HG02610 (cell line): ENCODE results near the gene SESN2.
"Not testable (repeated sequence)": the region's sequence is repeated elsewhere in the genome, so short reads cannot be mapped to it uniquely, and the experiment has no call there.

Experiments
- ATAC-seq: cut with Tn5 transposase; IDR thresholded peaks from one replicate; pipeline ENCODE4 v1.9.1; 2021; ENCODE audit warnings: mild to moderate bottlenecking, moderate library complexity; ENCODE audit not compliant: unreplicated experiment

SESN2 gene

GRCh38 chr1:28326515-28326914, 67.2 kb downstream of the SESN2 start:
- no peak for ATAC-seq

GRCh38 chr1:28326984-28327383, 67.7 kb downstream of the SESN2 start:
- ATAC-seq = no peak

DNA sequence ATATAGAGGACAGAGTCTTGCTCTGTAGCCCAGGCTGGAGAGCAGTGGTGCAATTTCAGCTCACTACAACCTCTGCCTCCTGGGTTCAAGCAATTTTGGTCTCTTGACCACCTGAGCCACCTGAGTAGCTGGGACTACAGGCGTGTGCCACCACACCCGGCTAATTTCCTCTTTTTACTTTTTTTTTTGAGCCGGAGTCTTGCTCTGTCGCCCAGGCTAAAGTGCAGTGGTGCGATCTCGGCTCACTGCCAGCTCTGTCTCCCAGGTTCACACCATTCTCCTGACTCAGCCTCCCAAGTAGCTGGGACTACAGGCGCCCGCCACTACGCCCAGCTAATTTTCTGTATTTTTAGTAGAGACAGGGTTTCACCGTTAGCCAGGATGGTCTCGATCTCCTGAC, 68.1 kb downstream of the SESN2 start:
- ATAC-seq = not testable (repeated sequence)

GRCh38 chr1:28328228-28328648, 68.9 kb downstream of the SESN2 start:
- ATAC-seq = no peak

GRCh38 chr1:28329395-28330153, 70.3 kb downstream of the SESN2 start:
- no peak for ATAC-seq
